ENCODE data around the gene PPARD. TPM values are rescaled to one million over a fixed set of nuclear protein-coding genes. Genes with fewer than 3 reads are reported as not detected.

Gene PPARD
- 17.1 and 21.7 TPM in 2 replicates for total RNA-seq
- polyA plus RNA-seq: 28.6 and 34.0 TPM in 2 replicates

- no peaks in the 10 kb centered on the region for H3K9me3 ChIP-seq (ENCODE audit: low read depth)
- TF ChIP-seq, protein P1, sequence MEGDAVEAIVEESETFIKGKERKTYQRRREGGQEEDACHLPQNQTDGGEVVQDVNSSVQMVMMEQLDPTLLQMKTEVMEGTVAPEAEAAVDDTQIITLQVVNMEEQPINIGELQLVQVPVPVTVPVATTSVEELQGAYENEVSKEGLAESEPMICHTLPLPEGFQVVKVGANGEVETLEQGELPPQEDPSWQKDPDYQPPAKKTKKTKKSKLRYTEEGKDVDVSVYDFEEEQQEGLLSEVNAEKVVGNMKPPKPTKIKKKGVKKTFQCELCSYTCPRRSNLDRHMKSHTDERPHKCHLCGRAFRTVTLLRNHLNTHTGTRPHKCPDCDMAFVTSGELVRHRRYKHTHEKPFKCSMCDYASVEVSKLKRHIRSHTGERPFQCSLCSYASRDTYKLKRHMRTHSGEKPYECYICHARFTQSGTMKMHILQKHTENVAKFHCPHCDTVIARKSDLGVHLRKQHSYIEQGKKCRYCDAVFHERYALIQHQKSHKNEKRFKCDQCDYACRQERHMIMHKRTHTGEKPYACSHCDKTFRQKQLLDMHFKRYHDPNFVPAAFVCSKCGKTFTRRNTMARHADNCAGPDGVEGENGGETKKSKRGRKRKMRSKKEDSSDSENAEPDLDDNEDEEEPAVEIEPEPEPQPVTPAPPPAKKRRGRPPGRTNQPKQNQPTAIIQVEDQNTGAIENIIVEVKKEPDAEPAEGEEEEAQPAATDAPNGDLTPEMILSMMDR (IDR thresholded peaks at IDR 0.05; ENCODE audit: low read depth, low read length): peak; percentile 96
- H3K27me3 ChIP-seq: no peaks in the 10 kb centered on the region
- no peaks in the 10 kb centered on the region for H3K36me3 ChIP-seq
- peaks cover 7% of the 10 kb centered on the region for H3K4me1 ChIP-seq (ENCODE audit: low read depth)
- peak within 1 kb of the TSS; percentile 22 for H3K27ac ChIP-seq
- H3K4me3 ChIP-seq: peak within 1 kb of the TSS; percentile 93
- peak; percentile 97 to 98 for DNase-seq (ENCODE audit: low read depth in 1 of 2, low spot score in 1 of 2)
Measured at GRCh38 chr6:35342258-35343091, at the start of gene PPARD. Gene PPARD (plus strand): TSS chr6:35342558. CDS start chr6:35411088, 68,530 bp downstream.

- DNase-seq (ENCODE audit: low read depth in 1 of 2, low spot score in 1 of 2): no peak
- H3K4me3 ChIP-seq: no peak overlapping the region
- H3K9me3 ChIP-seq (ENCODE audit: low read depth): no peaks in the 10 kb centered on the region
- no peaks in the 10 kb centered on the region for H3K27me3 ChIP-seq
- no peak overlapping the region for H3K27ac ChIP-seq
- H3K36me3 ChIP-seq: peaks cover 19% of the 10 kb centered on the region
- TF ChIP-seq, protein P1 (IDR thresholded peaks at IDR 0.05; ENCODE audit: low read depth, low read length): no peak
- peaks cover 5% of the 10 kb centered on the region for H3K4me1 ChIP-seq (ENCODE audit: low read depth)
Measured at GRCh38 chr6:35293681-35294080, 48.7 kb upstream of the PPARD start.

DNA sequence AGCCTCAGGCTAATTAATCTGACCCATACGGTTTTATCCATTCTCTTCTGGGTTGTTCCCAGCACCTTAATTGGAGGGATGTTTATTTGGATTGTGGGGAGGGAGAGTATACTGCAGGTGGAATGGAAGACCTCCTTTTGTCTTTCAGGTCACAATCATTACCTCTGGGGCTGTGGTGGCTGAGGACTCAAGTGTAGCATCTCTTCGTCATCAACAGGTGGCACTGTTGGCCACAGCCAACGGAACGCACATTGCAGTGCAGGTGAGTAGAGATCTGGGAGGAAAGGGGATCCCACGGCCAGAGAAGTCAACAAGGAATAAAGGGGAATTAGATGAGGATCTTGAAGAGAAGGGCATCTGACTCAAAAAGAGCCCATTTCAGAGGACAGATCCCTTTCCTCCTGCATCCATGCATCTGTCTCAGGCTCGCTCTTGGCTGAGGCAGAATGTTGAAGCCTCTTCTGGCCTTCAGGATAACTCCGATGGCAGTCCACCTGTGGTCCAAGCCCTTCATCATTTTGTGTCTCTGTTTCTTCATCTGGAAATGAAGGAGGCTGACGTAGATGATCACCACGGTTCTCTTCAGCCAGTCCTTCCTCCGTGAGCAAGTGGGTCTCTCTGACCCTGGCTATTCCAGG is 47.9 kb upstream of the PPARD start:
- no peaks in the 10 kb centered on the region for H3K27me3 ChIP-seq
- H3K4me1 ChIP-seq (ENCODE audit: low read depth): peaks cover 5% of the 10 kb centered on the region
- TF ChIP-seq, protein P1 (IDR thresholded peaks at IDR 0.05; ENCODE audit: low read depth, low read length): peak; percentile 70
- no peak overlapping the region for H3K4me3 ChIP-seq
- no peaks in the 10 kb centered on the region for H3K9me3 ChIP-seq (ENCODE audit: low read depth)
- DNase-seq (ENCODE audit: low read depth in 1 of 2, low spot score in 1 of 2): peak; percentile 30 to 52
- no peak overlapping the region for H3K27ac ChIP-seq
- H3K36me3 ChIP-seq: peaks cover 19% of the 10 kb centered on the region

DNA sequence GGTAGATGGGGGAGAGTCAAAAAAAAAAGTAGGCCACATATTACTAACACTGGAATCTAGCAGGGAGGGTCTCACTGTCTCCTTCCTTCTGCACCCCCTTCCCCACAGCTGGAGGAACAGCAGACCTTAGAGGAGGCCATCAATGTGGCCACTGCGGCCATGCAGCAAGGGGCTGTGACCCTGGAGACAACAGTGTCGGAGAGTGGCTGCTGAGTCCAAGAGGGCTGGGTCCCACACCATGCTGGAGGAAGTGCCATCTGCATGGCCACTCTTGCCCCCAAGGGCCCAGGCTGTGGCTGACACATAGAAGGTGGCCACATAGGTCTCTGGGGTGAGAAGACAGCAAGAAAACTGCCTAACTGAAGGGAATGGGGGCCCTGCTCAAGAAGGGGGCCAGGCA is 47.3 kb upstream of the PPARD start:
- Histone ChIP-seq H3K9me3 (ENCODE audit: low read depth) (no peaks in the 10 kb centered on the region), H3K4me3 (no peak overlapping the region), H3K4me1 (ENCODE audit: low read depth) (peaks cover 5% of the 10 kb centered on the region), H3K27ac (no peak overlapping the region), H3K27me3 (no peaks in the 10 kb centered on the region), H3K36me3 (peaks cover 19% of the 10 kb centered on the region)
- DNase-seq (ENCODE audit: low read depth in 1 of 2, low spot score in 1 of 2): no peak
- TF ChIP-seq, protein P1 (IDR thresholded peaks at IDR 0.05; ENCODE audit: low read depth, low read length): no peak

- peaks cover 13% of the 10 kb centered on the region for H3K36me3 ChIP-seq
- H3K4me1 ChIP-seq (ENCODE audit: low read depth): peaks cover 5% of the 10 kb centered on the region
- no peak overlapping the region for H3K27ac ChIP-seq
- DNase-seq (ENCODE audit: low read depth in 1 of 2, low spot score in 1 of 2): no peak
- TF ChIP-seq, protein P1 (IDR thresholded peaks at IDR 0.05; ENCODE audit: low read depth, low read length): no peak
- H3K4me3 ChIP-seq: no peak overlapping the region
- no peaks in the 10 kb centered on the region for H3K27me3 ChIP-seq
- no peaks in the 10 kb centered on the region for H3K9me3 ChIP-seq (ENCODE audit: low read depth)
Measured at GRCh38 chr6:35295521-35296315, 46.6 kb upstream of the PPARD start.

All from cardiac muscle cell (in vitro differentiated cells and primary cell).